ENCODE results near the gene TOM1. TPM values are rescaled to one million over a fixed set of nuclear protein-coding genes. Genes with fewer than 3 reads are reported as not detected.
A peak's percentile ranks its signal among the peaks of the same experiment; 100 is the strongest.

Gene TOM1
- total RNA-seq, 4 donors from 2014 or later = 56.3 to 183 (median 104) TPM

DNA sequence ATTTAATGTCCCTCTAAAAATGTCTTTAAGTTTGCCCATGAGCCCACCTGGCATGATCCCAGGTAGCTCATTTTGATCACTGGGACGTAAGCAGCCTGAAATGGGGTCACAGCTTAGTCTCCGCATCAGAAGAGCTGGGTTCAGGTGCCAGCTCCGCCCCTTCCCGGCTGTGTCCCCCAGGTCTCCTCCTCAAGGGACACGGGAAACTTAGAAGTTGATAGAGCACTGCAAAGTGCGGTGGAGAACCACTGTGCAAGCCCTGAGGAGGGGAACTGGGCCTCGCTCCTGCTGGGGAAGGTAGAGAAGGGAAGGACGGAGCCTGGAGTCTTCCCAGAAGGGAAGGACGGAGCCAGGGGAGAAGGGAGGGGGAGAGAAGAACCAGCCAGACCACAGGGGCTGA is 7.7 kb downstream of the TOM1 start:
- no peak overlapping the region for H3K27ac ChIP-seq
- no peaks in the 10 kb centered on the region for H3K36me3 ChIP-seq
- DNase-seq = no peak
- intact Hi-C loops (cut with DNase I; ENCODE audit: low total_unique reads) = no loop called here
- H3K27me3 ChIP-seq = no peaks in the 10 kb centered on the region
- H3K4me3 ChIP-seq = no peak overlapping the region
- H3K9me3 ChIP-seq = no peaks in the 10 kb centered on the region
- H3K4me1 ChIP-seq = peaks cover 8 to 47% (median 28%) of the 10 kb centered on the region in 4 donors
- TF ChIP-seq CTCF (IDR thresholded peaks at IDR 0.05) = no peak
- 80 to 90% methylated on average over 3 to 9 of the region's 9 CpGs for WGBS, 2 donors (ENCODE audit: low coverage in 1 of 2)
- in situ Hi-C loops (cut with MboI; ENCODE audit: low pct_ligation_motif_present in 1 of 4, low pct_unique_long_range_greater_than_20kb in 1 of 4, low sequenced_read_pairs in 3 of 4) = no loop called here

GRCh38 chr22:35307892-35308291 is 8.2 kb downstream of the TOM1 start:
- intact Hi-C loops (cut with DNase I; ENCODE audit: low total_unique reads) = no loop called here
- H3K4me1 ChIP-seq = peaks cover 13 to 52% (median 34%) of the 10 kb centered on the region in 4 donors

DNA sequence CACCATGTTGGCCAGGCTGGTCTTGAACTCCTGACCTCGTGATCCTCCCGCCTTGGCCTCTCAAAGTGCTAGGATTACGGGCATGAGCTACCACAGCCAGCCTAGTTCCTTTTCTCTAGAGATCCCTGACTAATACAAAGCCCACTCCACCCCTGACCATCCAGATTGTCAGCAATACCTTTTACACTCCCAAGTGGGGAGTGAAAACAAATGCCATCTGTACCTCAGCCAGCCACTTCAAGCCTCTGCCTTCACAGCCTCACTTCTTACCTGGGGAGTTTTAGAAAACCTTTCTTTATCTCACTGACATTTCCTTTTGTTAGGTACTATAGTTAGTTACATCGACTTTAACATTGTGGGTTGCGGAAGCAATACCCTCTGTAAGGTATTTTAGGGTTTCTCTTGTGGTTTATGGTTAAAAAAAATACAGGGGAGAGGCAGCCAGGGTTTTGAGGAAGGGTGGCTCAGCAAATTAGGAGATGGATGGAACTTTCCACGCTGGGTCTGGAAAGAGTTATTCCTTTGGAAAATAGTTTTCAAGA is 8.9 kb downstream of the TOM1 start:
- WGBS, 2 donors (ENCODE audit: low coverage in 1 of 2) = 80 to 83% methylated on average over 1 to 6 of the region's 6 CpGs
- Histone ChIP-seq H3K4me3 (no peak overlapping the region), H3K27ac (no peak overlapping the region), H3K4me1 (peaks cover 19 to 59% (median 40%) of the 10 kb centered on the region in 4 donors), H3K27me3 (no peaks in the 10 kb centered on the region), H3K9me3 (no peaks in the 10 kb centered on the region), H3K36me3 (no peaks in the 10 kb centered on the region)
- in situ Hi-C loops (cut with MboI; ENCODE audit: low pct_ligation_motif_present in 1 of 4, low pct_unique_long_range_greater_than_20kb in 1 of 4, low sequenced_read_pairs in 3 of 4) (no loop called here), intact Hi-C loops (cut with DNase I; ENCODE audit: low total_unique reads) (no loop called here)
- TF ChIP-seq EP300 (IDR thresholded peaks at IDR 0.05; ENCODE audit: low read depth) = no peak
- no peak for TF ChIP-seq POLR2AphosphoS5 (IDR thresholded peaks at IDR 0.05)
- no peak for TF ChIP-seq POLR2A (IDR thresholded peaks at IDR 0.05)
- no peak for TF ChIP-seq CTCF (IDR thresholded peaks at IDR 0.05)
- no peak for DNase-seq

More at GRCh38 chr22:35307892-35308291, 8.2 kb downstream of the TOM1 start:
- in situ Hi-C loops (cut with MboI; ENCODE audit: low pct_ligation_motif_present in 1 of 4, low pct_unique_long_range_greater_than_20kb in 1 of 4, low sequenced_read_pairs in 3 of 4) = no loop called here
- no peak for TF ChIP-seq CTCF (IDR thresholded peaks at IDR 0.05)
- TF ChIP-seq POLR2A (IDR thresholded peaks at IDR 0.05) = no peak
- TF ChIP-seq EP300 (IDR thresholded peaks at IDR 0.05; ENCODE audit: low read depth) = no peak
- TF ChIP-seq POLR2AphosphoS5 (IDR thresholded peaks at IDR 0.05) = no peak
- H3K9me3 ChIP-seq = no peaks in the 10 kb centered on the region
- no peaks in the 10 kb centered on the region for H3K27me3 ChIP-seq
- no peaks in the 10 kb centered on the region for H3K36me3 ChIP-seq
- H3K27ac ChIP-seq = no peak overlapping the region
- 90 to 100% methylated on average over 2 to 7 of the region's 7 CpGs for WGBS, 2 donors (ENCODE audit: low coverage in 1 of 2)
- no peak overlapping the region for H3K4me3 ChIP-seq
- no peak for DNase-seq

- H3K9me3 ChIP-seq = no peaks in the 10 kb centered on the region
- TF ChIP-seq POLR2AphosphoS5 (IDR thresholded peaks at IDR 0.05) (no peak), CTCF (IDR thresholded peaks at IDR 0.05) (peak in 1 of 5 experiments; percentile 13)
- peak; percentile 63 for DNase-seq
- peaks cover 40 to 75% (median 60%) of the 10 kb centered on the region in 4 donors for H3K4me1 ChIP-seq
- intact Hi-C loops (cut with DNase I; ENCODE audit: low total_unique reads) = no loop called here
- no peaks in the 10 kb centered on the region for H3K27me3 ChIP-seq
- peak overlapping the region; percentile 54 to 75 (median 62) for H3K27ac ChIP-seq
- WGBS, 2 donors (ENCODE audit: low coverage in 1 of 2) = 40 to 49% methylated on average over 3 to 18 of the region's 18 CpGs
- H3K36me3 ChIP-seq = no peaks in the 10 kb centered on the region
- peak overlapping the region in 1 of 4 donors; percentile 2 for H3K4me3 ChIP-seq
- in situ Hi-C loops (cut with MboI; ENCODE audit: low pct_ligation_motif_present in 1 of 4, low pct_unique_long_range_greater_than_20kb in 1 of 4, low sequenced_read_pairs in 3 of 4) = no loop called here
Measured at GRCh38 chr22:35310556-35311550, 11.2 kb downstream of the TOM1 start.

Data from transverse colon (tissue), 4 donors.